Occipital lobe (tissue), 2 donors: Measurements from ENCODE around the gene PKP1. TPM values are rescaled to one million over a fixed set of nuclear protein-coding genes. Genes with fewer than 3 reads are reported as not detected.

Source experiments
- DNase-seq: peaks from one replicate; lab custom pipeline; 2025; lab: John Stamatoyannopoulos, UW
- total RNA-seq: library from RNA; depleted of rRNA; stranded (reverse); fragments of >200 nt; gene quantifications from one replicate; pipeline ENCODE4 v1.2.3, GENCODE V29; 2014

The PKP1 gene
- total RNA-seq, 1 donor from 2014 or later: 0.16 TPM

DNA sequence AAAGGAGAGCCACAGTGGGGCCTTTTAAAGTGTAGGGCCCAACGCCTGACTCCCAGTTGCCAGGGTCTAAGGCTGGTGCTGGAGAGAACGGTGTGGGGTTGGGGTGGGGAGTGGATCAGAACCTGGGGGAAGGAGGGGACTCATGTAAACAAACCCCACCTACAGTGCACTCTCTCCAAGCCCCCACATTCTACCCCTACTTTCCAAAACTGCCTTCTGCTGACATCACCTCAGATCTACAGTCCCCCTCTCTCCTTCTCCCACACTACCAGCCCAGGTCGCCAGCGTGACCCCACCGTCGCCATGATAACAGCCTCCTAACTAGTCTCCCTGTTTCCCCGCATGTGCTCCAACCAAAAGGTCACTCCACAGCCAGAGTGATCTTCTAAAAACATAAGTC lies 67.6 kb downstream of the PKP1 start:
- no peak for DNase-seq

DNA sequence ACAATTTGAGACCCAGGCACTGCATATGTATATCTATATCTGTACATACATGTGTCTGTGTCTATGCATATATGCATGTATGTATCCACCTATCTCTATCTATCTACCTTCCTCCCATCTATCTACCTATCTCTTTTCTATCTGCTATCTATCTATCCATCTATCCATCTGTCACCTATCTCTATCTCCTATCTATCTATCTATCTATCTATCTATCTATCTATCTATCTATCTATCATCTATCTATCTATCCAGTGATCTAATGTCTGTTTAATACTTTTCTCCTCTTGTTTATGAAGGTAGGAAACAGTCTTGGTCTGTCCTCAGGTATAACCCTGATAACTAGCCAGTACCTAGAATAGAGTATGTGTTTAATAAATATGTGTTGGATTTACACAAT lies 68.3 kb downstream of the PKP1 start:
- DNase-seq: no peak

DNA sequence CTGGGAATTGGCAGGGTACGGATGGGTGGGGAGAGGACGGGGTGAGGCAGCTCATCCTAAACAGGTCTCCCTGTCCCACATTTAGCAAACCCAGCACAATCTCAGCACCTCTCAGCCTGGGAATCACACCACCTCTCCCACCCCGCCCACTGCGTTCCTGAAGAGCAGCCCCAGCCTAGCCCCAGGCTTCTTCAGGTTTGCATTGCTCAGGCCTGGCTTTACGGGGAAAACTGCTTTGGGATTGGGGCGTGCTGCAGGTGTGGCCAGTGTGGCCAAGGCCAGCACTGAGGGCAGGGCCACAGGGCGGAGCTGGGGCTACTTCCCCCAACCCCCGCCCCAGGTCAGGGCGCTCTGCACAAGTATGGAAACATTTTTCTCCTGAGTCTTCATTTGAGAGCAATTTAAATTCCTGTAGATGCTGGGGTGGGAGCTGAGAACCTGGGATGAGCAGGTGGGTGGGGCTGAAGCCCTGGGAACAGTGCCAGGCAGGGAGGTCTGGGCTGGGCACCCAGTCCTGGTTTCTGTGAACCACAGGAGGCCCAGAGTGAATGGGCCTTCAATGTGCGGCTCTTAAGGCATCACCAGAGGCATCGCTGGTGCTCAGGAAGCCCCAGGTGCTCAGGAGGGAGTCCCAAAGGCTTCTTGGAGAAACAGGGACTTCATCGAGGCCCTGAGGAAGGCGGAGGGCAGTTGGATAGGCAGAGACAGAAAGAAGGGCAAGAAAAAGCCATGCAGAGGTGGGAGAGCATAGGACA lies 70.1 kb downstream of the PKP1 start:
- DNase-seq: no peak

DNA sequence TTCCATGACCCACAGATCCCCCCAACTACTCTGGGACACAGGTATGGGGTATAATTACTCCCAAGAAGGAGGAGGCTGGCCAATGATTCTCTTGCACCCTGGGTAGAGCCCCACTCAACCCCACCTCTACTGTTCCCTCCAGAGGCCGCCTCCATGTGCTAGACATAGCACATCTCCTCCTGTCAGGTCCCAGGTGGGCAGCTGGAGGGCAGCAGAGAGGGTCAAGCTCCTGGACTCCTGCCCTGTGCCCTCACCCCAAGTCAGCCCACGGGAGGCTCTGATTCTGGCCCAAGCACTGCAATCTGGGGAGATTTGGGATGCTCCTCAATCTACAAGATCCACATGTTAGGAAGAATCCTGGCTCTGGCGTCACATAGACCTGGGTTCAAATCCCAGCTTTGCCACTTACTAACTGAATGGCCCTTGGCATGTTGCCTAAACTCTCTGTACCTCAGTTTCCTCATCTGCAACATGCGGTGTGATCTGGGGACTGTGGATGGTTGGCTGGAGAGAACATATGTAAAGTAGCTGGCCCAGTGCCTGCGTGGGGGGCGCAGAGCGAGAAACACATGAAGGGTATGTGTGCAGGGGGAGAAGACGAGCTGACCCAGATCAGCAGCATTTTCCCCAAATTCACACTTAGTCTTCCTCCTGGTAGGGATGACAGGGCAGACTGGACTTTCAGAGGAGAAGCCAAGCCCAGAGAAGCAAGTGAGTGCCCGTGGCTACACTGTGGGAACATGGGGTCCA lies 71.0 kb downstream of the PKP1 start:
- DNase-seq: no peak

DNA sequence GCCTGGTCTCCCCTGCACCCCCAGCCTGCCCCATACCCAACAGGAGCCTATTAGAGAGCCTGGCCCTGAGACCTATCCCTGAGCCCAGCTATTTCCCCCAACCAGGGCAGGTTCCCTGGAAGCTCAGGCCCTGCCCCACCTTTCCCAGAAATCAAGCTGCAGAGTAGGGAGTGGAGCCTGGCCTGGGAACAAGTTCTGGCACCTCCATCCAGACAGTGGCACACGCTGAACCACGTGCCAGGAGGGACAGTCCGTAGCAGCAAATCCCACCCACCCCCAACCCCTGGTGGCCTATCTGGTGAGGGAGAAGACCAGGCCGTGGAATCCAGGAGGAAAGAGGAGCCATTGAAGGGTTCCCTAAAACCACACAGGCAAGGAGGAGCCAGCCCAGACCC lies 71.6 kb downstream of the PKP1 start:
- DNase-seq: no peak

DNA sequence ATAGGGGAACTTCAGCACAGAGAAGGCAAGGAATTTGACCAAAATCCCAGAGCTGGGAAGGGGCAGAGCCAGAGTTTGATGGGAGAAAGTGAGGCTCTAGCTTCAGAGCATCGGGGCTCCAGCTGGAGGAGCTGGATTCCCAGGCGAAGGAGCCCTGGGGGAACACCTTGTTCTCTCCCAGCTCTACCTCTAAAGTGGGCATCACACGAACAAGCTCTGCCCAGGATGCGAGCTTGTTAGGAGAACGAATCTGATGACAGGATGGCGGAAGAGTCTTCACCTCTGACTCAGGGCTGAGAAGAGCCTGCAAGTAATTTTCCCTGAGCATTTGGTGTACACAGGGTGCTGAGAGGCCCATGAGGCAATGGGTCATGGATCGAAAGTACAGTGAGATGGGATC lies 72.2 kb downstream of the PKP1 start:
- DNase-seq: no peak

DNA sequence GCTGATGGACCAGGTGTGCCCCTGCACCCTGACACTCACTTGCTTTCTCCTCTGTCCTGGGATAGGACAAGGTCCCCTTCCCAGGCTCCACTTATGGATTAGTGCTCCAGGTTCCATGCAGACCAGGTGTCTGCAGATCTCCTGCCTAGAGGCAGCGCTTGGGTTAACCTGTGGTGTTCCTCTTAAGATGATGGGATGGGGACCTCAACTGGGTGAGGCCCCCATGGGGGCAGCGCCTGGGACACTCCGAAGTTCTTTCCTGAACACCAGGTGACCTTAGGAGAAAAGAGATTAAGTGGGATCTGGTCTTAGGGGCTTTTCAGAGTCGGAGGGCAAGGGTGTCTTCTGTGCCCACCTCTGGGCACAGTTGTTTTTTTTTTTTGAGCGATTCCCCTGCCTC lies 72.9 kb downstream of the PKP1 start:
- DNase-seq: no peak

DNA sequence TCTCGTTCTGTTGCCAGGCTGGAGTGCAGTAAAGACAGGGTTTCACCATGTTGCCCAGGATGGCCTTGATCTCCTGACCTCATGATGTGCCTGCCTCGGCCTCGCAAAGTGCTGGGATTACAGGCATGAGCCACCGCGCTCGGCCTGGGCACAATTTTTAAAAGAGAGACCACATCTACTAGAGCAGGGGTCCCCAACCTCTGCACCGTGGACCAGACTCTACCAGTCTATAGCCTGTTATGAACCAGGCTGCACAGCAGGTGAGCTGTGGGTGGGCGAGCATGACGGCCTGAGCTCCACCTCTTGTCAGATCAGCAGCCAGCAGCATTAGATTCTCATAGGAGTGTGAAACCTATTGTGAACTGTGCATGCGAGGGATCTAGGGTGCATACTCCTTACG lies 73.4 kb downstream of the PKP1 start:
- DNase-seq: no peak

DNA sequence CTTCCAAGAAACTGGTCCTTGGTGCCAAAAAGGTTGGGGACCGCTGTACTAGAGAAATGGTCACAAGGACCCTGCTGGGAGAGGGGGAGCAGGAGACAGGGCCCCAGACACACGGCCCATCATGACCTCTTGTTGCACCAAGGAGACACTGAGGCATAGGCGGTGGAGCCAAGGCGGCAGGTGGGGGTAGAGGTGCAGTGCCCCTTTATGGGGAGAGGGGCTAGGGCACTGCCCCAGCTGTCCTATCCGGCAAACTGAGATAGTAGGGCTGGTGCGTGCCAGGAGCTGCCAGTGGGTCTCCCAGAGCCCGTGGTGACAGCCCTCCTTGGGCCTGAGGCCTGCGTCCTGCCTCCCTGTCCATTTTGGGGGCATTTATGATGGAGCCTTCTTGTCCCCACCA lies 73.9 kb downstream of the PKP1 start:
- DNase-seq: no peak

DNA sequence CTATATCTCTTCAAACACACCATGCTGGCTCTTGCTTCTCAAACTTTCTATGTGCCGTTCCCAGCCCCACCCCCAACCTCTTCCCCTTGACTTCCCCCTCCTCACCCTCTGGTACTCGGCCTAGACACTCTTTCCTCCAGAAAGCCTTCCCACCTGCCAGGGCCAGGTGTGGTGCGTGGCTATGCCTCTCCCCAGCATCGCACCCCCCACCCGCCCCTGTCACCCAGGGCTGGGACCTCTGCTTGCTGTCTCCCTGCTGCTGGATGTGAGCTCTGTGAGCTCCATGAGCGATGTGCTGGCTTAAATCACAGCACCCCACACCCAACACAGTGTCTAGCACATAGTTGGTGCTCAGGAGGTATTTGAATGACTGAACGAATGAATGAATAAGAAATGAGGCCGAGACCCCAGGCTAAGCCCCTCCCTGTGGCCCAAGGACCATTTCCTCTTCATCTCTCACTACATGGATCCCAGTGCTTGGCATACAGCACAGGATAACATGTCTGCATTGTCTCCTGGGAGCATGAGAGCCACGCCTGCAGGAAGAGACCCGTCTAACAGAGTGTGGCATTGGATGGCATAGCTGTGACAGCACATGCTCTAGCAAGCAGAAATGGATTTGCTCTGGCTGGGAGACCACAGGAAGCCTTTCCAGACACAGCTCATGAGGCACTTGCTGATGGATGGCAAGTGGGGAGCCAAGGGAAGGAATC lies 74.5 kb downstream of the PKP1 start:
- no peak for DNase-seq

DNA sequence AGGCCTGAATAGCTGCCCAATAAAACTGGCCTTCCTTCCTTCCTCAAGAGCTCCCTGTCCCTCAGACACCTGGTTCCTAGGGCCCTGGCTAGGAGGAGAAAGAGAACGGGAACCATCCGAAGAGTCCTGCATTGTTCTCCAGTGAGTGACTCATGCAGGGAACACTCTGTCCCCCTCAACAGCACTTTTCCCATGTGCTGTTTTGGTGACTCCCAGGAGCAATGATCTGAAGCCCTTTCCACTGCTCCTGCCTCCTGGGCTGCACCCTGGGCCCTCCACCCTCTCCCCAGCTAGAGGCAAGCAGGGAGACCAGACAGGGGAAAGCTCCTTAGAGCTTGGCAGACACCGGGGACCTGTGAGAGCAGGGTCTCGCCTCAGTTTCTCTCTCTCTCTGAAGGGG lies 75.3 kb downstream of the PKP1 start:
- DNase-seq: no peak

DNA sequence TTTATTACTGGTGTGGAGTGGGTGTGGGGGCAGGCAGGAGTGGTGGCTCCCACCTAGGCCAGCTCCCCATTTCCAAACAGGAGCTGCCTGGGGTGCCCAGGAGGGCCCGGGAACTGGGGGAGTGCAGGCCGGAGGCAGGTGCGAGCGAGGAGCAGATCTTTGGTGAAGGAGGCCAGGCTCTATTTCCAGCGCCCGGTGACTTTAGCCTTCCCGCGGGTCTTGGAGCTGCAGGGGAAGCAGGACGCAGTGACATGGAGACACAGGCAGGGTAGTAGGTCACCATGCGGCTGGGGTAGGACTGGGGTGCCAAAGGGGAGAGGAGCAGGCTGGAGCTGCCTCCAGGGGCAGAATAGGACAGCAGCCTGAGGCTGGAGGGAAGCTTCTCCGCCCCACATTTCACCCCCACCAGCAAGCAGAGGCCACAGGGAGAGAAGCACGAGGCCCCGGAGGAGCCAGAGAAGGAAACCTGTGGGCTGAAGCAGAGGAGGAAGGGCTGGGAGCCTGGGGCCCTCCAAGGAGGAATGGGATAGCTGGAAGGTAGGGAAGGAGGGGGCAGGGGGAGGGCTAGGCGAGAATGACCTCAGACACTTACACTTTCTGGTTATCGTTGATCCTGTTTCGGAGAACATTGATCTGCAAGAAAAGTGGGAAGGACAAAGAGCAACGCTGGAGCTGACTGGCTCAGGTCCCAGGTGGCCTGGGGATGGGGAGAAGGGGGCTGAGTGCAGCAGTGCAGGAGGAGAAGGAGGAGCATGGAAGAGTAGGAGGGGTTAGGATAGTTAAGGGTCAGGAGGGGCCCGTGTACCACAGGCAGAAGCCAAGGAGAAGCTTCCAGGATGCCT lies 75.9 kb downstream of the PKP1 start:
- DNase-seq: no peak

DNA sequence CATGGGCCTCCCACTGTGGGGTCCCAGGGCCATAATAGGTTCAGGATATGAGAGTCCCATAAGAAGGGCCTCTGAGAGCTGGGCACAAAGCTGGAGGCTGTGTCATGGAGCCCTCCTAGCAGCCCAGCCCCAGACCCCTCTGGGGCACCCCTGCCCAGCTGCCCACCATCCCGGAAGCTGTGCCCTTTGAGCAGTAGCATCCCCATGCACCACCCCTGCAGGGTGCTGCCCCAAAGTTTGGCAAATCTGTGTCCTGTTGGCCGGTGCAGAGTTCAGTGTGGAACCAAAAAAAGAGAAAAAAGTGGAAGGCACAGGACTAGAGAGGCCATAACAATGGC lies 76.5 kb downstream of the PKP1 start:
- no peak for DNase-seq

DNA sequence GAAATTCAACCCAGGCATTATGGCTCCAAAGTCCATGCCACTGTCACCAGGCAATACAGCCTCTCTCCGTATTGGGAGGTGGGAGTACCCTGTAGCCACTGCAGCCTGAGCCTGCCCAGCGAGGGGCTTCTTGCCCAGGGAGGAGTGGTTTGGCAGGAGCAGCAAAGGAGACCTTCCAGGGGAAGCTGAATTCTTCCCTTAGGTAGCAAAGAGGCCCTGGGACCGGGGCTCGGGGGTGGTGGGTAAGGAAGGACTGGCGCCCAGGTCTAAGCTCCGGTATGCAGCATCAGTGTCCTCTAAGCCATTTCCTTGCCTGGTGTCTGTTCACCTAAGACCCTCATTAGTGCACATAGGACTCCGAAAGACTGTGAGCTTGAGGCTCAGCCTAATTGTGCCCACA lies 77.2 kb downstream of the PKP1 start:
- DNase-seq: no peak

DNA sequence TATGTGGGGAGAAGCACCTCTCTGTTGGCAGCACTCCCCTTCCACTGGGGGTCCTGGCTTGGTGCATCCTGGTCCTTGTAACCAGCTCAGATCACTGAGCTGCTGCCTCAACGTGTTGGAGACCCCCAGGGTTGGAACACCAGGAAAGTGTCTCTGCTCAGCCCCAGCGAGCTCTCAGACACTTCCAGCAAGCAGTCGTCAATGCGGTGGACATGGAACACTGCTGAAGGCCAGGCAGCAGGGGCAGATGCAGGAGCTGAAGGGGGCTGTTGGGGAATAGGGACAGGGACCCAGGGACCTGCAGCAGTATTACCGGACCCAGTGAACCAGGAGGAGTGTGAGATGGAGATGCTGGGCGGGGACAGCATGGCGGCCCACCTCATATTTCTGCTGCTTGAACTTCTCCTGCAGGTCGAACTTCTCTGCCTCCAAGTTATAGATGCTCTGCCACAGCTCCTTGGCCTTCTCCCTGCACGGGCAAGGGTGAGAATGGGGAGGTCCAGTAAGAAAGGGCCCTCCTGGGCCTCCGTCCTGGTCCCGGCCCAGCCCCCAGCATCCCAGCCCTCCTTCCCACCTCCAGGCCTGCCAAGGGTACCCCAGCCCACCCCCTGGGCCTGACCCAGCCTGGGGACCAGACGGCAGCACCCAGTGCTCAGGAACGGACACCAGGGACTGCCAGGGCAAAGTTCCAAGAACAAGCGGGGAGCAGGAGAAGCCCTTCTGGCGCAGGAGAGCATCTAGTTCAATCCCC lies 77.8 kb downstream of the PKP1 start:
- no peak for DNase-seq

DNA sequence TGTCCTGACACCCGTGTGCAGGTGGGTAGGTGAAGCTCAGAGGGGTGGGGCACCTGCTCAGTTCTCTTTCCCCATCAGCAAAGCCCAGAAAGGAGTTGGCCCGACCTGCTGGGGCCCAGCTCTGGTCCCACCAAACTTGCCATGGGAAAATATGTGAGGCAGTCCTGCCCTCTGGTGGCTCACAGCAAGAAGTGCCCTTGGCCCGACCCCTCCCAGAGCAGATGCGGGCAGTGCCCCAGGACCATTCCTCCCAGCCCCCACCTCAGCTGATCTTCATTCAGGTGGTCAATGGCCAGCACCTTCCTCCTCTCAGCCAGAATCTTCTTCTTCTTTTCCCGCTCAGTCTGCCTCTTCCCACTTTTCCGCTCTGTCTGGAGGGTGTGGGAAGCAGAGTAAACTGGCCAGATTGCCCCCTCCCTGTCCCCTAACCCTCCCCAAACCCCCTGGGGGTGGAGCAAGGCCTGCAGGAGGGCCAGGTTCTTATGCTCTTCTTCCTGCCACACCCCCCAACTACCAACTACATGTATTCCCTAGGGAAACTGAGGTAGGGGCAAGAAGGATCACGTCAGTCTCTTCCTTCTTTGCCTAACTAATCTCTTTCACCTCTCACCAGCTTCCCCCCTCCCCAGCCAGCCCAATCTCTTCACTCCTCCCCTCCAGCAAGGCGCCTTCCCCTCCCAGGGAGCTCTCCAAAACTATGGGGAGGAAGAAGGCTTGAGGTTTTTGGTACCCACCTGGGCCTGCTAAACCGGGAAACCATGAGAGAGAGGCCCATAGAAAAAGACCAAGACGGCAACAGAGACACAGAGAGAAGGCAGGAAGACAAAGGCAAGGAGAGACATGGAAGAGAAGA lies 78.6 kb downstream of the PKP1 start:
- DNase-seq: no peak

DNA sequence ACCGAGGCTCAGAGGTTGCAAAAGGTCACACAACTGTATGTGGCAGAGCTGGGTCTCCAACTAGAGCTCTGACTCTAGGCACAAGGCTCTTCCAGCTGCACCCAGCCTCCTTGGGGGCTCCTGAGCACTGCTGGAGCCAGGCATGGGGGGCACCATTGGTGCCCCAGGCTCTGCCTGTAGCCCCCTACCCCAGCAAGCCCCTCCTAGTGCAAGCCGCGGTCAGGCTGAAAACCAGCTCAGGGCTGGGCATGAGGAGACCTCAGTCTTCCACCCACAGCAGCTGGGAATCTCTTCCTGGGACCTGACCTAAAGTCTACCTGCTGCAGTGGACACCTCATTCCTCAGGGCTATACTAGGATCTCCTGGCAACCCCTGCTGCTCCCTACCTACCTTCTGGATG lies 79.6 kb downstream of the PKP1 start:
- no peak for DNase-seq

DNA sequence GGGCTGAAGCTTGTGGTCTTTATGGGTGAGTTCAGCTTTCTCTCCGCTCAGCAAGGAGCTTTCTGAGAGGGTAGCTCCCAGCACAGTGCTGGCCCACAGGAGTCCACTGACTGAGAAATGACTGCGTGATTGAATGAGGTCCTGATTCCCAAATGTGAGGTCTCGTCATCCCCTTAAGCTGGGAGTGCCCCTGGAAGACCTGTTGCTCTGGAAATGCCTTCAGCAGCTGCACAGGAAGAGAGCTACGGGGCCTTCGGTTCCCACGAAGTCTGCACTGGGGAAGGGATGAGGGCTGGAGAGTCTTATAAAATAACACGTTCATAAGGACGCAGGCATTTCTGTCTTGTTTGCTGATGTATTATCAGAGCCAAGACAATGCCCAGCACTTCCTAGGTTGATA lies 80.2 kb downstream of the PKP1 start:
- no peak for DNase-seq

DNA sequence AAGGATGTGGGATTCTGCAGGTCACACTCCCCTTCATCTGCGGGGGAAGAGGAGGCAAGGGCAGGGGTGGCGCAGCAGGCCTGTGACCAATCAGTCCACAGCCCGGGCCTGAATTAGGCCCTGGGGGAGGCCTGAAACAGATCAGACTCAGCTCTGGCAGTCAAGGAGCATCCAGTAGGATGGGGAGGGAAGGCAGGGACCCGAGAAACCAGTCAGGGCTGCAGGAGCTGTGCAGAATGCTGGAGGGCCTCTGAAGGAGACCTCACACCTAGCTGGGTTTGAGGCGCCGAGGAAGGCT lies 81.5 kb downstream of the PKP1 start:
- DNase-seq: no peak

DNA sequence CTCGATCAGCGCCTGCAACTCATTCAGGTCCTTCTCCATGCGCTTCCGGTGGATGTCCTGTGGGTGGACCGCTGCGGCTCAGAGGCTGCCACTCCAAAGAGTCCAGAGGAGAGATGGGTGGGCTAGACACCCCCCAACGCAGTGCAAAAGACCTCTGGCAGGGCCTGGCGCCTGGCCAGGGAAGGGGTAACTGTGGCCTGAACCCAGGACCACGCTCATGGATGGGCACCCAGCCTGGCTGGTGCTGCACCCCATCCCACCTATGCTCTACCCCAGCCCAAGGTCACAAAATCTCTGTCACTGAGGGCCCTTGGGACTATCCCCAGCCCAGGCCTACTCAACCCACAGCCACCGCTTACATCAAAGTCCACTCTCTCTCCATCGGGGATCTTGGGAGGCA lies 81.9 kb downstream of the PKP1 start:
- no peak for DNase-seq
